ENCODE measurements around the gene BCL2L13. TPM values are rescaled to one million over a fixed set of nuclear protein-coding genes. Genes with fewer than 3 reads are reported as not detected.
A peak's percentile ranks its signal among the peaks of the same experiment; 100 is the strongest.
"Not testable (repeated sequence)": the region's sequence is repeated elsewhere in the genome, so short reads cannot be mapped to it uniquely, and the experiment has no call there.

The BCL2L13 gene
- total RNA-seq, 1 donor from 2014 or later, result 34.3 TPM

DNA sequence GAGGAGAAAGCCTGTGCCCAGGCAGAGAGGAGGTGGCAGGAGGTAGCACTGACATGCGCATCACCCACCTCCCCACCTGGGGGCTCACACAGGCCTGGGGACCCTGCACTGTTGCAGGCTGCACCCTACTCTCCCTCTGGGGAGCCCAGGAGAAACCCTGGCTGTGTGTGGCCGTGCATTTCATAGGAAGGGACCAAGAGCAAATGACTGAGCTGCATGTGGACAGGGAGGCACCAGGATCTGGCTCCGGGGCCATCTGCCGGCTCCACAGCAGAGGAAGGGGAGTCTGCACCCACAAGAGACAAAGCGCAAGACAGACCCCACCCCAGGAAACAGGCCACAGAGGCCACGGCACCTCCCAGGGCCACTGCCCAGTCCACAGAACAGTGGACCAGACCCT lies 113.0 kb downstream of the BCL2L13 start:
- DNase-seq (ENCODE audit: low spot score) (no peak), ATAC-seq (no peak)

DNA sequence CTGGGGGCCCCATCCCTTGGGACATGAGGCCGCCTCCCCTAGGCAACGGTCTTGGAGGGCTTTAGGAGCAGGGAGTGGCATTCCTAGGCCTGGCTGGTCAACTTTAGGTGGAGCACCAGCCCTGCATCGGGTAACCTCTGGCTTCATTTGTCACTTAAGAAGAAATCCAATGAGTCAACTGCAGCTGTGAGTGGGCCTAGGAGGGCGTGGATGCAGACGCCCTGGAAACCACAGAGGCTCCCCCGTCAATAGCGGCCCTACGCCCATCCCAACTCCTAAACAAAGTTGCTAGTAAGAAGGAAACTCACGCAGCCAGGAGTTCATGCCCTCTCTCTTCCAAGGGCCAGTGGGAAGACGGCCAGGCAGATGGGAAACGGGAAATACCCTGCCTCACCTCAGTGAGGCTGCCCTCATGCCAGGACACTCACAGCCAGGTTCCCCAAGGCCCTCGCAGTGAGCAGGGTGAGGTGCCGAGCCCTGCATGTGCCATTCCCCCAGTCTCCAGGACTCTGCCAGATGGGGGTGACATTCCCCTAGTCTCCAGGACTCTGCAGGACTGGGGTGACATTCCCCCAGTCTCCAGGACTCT lies 114.9 kb downstream of the BCL2L13 start:
- peak; percentile 80 for ATAC-seq
- no peak for DNase-seq (ENCODE audit: low spot score)

DNA sequence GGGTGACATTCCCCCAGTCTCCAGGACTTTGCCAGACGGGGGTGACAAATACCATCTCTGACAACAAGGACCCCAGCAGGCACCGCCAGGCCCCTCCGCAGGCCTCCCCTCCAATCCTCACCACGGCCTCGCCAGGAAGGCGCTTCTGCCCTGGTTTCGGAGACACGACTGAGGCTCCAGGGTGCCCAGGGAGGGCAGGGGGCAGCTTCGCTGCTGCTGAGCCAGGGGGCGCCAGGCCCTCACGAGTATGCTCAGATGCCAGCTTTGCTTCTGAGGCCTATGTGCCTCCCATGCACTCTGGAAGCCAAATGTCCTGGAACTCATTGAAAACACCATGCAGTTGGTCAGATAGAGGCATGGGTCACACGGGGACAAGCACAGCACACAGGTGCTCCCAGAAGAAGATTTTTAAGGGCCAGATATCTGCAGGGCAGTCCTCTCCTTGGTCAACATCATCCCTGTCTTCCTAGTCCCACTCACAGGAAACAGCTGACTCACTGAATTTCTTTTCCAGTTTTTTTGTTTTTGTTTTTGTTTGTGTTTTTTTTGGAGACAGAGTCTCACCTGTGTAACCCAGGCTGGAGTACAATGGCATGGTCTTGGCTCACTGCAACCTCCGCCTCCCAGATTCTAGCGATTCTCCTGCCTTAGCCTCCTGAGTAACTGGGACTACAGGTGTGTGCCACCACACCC lies 115.8 kb downstream of the BCL2L13 start:
- ATAC-seq, result peak; percentile 80

DNA sequence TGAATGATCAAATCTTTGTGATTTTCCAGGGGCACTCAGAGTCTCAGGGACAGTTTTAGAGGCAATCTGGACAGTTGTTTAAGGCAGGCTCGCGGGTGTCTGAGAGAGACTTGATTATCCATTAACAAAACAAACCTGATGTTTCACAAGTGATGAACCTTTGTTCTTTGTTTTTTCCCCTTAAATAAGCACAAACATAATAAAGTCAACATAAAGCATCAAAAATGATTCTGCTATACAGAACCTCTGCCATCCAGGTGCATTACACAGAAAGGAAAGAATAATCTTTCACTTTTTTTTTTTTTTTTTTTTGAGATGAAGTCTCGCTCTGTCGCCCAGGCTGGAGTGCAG lies 122.6 kb downstream of the BCL2L13 start:
- ATAC-seq (peak; percentile 69), DNase-seq (ENCODE audit: low spot score) (no peak)

More for the DNA sequence above, 115.8 kb downstream of the BCL2L13 start:
- no peak for DNase-seq (ENCODE audit: low spot score)

DNA sequence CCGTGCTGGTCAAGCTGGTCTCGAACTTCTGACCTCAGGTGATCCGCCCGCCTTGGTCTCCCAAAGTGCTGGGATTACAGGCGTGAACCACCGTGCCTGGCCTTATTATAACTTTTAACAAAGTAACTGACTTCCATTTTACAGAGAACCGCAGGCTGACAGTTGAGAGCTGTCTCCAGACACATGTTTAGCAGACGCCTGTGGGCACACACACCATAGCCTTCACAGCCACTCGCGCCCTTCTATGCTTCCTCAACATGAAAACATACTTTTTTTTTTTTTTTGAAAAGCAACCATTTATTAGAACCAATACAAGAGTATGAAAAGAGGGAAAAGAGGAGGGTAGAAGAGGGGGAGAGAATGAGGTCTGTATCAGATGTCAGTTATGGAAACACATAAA lies 124.9 kb downstream of the BCL2L13 start:
- ATAC-seq; DNase-seq (ENCODE audit: low spot score): not testable (repeated sequence)

DNA sequence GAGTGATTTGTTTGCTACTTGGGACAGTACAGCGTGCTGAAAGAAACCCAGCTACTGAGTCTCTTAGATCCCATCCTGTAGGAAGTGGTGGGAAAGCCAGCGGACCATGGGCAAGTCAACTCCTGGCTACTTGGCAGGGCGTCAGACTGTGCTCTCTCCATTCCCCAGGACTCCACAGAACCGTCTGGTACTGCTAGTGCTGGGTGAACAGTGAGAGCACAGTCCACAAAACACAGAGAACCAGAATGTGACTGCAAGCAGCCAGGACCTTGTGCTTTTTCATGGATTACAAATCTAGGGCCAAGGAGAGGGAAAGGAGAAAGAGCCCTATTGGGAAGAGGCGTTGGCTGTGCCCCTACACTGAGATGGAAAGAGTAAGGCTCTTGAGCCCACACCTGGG lies 125.5 kb downstream of the BCL2L13 start:
- ATAC-seq (peak; percentile 68), DNase-seq (ENCODE audit: low spot score) (peak; percentile 75)

DNA sequence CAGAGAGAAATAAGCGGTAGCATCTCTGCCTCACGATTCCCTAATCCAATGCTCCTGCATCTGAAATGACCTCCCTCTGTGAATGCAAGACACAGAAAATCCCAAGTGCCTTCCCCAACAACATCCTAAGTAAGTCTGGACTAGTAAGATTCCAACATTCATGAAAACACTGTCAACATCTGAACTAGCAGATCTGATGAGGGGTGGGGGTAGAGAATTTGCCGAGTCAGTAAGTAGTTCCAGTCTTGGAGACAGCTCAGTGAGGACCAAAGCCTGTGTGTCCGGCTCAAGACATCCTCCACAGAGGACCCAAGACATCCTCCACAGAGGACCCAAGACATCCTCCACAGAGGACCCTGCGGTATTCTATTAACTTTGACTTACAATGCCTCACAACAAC lies 126.3 kb downstream of the BCL2L13 start:
- not testable (repeated sequence) for DNase-seq (ENCODE audit: low spot score); ATAC-seq

DNA sequence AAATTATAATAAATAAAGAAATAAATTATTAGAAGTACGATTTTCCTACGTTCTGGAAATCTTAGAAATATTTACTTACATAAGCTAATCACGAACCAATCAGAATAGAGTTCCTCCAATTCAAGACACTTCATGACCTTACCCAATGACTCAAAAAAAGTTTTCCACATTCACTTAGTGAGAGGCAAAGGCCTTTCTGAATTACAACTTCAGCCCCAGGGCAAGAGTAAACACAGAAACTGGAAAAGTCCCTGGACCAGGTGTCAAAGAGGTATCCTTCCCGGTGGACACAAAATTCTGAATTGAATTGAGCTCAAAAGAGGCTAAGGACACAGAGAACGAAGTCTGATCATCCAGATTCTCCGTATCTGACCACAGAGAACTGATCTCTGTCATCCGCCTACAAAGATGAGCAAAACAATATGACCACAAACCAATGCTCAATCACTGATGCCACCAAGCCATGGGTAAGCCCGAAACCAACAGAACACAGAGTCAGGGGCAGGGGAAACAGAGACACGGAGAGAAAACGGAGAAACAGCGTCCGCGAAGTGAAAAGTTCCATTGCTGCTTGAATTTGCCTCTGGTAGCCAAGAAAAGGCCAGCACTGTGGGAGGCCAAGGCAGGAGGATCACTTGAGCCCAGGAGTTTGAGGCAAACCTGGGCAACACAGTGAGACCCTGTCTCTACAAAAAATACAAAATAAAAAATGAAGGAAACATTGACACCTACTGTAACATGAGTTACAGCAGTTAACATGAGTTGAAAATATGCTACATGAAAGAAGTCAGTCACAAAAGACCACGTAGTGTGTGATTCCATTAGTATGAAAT lies 128.9 kb downstream of the BCL2L13 start:
- ATAC-seq (peak; percentile 3), DNase-seq (ENCODE audit: low spot score) (no peak)

DNA sequence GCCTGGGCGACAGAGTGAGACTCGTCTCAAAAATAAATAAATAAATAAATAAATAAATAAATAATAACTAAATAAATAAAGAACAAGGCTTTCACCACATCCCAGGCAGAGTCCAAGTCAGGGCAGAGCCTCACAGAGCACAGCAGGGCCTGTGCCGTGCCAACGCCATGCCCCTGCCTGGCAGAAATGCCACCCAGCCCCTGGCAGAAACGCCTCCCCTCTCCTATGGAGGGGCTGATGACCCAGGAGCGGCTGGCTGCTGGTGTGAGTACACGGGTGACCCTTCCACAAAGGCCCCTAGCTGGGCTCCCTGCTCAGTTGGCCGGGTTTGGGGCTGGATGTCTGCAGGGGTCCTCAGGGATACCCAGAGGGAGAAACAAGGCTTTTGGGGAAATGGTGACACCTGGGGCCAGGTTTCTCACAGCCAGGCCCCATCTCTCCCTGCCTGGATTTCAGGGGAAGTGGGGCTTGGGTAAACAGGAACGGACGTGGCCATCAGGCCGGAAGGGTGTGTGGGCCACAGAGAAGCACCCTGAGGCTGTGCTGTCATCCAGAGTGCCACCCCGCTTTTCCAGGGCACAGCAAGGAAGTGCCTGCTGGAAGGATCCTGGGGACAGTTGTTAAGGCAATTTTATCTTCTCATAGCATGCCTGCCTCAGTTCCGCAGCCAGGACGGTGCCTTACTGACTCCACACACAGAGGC lies 130.6 kb downstream of the BCL2L13 start:
- peak; percentile 76 for DNase-seq (ENCODE audit: low spot score)
- peak; percentile 61 for ATAC-seq

DNA sequence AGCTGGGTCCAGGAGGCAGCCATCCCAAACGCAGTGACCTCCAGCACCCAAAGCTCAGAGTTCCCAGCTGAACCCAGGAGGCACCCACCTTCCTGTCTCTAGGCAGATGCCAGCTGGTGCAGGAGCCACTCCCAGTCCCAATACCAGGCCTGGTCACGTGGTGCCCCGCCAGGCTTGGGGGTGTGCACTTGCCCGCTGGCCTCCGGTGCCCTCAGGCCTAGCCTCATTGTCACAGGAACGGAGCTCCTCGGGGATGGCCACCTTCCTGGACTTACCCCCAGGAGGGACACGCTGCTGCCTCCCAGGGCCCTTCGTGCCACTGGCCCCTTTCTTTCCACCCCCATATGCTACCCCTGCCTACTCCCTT lies 131.1 kb downstream of the BCL2L13 start:
- ATAC-seq, result peak; percentile 74
- DNase-seq (ENCODE audit: low spot score), result peak; percentile 95

DNA sequence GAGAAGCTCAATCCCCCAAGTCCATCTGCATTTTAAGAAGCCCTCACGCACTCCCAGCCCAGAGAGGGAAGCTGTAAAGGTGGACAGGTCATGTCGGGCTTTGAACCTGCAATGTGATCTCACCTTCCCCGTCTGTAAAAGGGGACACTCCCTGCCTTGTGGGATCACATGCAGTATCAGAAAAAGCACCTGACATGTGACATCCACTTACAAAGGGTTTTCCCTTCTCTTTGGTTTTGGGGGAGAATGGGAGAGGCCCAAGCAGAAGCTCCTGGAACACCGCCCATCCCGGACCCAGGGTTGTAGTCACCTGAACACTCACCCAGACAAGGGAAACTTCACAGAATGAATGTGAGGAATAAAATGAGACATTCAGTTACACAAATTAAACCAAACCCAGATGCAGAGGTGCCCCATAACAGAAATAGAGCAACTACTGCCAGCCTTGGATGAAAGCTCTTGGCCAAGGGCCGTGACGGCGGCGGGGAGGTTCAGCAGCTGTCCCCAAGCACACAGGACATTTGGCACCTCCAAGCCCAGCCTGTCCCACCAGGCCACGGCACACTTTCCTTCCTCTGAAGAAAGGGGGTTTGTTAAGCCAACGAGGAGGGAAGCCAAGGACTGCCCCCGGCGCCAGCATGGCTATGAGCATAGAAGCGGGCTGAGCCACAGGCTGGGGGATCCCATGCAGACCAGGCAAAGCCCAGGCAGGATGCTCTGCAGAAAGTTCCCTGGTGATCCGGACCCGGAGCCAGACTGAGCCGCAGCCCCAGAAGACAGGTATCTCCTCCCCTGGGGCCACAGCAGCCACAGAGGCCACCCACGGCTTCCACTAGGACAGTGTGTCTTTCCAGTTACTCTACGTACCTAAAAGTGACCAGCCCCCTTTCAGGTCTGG lies 131.9 kb downstream of the BCL2L13 start:
- DNase-seq (ENCODE audit: low spot score), result peak; percentile 72
- ATAC-seq, result peak; percentile 47

DNA sequence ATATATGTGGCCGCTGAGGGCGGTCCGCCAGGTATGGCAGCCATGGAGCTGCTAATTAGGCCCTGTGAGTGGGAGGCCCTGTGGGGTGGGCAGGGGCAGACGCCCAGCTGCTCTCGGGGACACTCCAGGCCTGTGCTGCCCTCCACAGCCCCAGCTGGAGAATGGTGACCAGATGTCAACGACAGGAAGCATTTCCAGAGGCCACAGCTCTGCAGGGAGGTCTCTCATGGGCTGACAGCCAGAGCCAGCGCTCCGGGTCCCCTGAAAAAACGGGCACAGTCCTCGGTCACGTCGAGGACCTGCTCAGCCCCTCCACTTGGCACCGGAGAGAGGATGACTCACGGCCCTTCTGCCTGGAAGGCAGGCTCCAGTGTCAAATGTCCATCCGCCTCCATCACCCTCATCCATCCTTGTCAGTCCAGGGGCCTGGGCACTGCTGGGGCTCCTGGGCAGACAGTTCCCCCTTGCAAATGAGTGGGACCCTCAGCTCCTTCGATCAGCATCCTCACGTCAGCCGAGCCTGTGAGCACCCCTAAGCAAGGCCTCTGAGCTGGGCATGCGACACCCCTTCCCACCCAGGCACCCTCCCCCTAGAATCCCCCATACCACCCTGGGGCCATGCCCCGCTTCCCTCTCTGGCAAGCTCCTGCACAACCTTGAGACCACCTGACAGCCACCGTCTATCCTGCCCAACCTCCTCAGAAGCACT lies 133.8 kb downstream of the BCL2L13 start:
- ATAC-seq, result no peak
- no peak for DNase-seq (ENCODE audit: low spot score)

DNA sequence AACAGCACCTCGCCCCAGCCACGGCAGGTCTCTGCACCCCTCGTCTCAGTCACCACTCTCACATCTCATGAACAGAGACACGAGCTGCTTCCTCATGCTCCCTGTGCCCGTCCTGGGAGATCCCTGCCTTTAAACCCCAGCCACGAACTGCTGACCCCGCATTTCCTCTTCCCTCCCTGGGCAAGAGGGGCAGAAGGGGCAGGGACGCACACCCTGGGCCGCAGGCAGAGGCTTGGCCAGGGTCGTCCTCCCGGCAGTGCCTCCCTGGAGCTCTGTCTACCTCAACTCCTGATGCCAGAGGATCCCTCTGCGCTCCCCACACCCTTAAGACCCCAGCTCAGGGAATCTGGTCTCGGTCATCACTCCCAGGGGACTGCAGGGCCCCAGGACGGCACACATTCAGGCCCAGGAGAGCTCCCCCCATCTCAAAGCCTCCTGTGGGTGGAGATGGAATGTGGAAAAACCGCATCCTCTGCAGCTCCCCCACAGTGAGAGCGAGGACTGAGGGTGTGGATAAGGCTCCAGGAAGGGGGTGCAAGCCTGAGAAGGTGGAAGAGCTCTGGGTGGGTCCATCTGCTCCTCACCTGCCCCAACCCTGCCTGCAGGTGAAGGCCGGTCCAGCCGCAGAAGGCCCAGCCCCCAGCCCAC lies 134.5 kb downstream of the BCL2L13 start:
- DNase-seq (ENCODE audit: low spot score), result no peak
- ATAC-seq, result no peak

DNA sequence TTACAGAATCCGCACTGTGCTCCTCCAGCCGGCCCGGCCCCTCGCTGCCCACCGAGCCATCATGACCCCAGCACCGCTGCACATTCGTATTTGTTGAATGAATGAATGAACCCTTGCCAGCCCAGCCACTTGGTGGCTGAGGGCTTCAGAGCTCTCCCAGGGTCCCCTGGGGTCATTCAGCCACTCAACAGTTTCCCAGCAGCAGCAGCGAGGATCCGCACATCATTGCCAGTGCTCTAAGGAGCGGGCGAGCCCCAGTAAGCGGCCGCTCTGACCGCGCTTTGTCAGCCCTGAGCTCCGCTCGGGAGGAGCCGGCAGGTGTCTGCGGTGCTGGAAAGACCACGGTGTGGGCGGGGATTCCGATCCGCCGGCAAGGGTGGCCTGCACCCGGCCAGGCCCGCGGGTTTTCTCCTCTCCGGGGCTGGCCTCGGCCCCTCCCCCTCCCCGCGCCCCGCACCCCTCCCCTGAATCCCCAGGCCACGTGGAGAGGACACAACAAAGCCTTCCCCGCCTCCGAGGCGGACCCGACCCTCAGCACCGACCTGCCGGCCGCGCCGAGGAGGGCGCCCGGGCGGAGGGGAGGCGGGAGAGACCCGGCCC lies 135.1 kb downstream of the BCL2L13 start:
- DNase-seq (ENCODE audit: low spot score) (peak; percentile 70), ATAC-seq (peak; percentile 34)

DNA sequence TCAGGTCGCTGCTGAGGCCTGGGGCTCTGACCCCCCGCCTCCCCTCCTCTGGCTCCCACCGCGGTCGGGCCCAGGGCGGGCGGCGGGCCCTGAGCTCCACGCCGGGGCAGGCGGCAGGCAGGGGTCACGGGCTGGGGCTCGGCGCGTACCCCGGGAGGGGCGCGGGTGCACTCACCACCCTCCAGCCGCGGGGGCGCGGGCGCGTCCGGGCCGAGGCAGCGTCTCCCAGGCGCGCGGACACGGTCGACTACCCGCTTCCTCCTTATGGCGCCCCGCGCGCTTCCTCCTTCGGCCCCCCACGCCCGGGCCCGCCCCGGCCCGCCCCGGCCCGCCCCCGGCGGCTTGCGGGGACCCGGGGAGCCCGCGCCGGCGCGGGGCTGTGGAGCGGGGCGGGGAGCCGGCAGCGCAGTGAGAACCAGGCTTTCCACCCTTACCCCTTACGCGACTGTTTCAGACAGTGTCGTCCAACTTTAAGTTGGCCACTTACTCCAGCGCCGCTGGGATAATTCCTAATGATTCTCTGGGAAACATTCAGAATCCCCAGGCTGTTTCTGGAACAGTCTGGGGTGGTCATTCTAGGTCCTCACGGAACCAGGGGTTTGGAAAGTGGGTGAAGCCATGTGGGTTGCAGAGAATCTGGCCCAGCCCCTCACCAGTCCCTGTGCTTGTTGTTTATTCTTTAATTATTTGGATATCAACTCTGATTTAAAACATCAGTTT lies 135.8 kb downstream of the BCL2L13 start, which contains the start of gene BID:
BID (minus strand) TSS at position 264 of the 720 bp plus-strand sequence. CDS start 24,353 bp downstream, outside the sequence.
- ATAC-seq, result peak; percentile 46
- DNase-seq (ENCODE audit: low spot score), result no peak

DNA sequence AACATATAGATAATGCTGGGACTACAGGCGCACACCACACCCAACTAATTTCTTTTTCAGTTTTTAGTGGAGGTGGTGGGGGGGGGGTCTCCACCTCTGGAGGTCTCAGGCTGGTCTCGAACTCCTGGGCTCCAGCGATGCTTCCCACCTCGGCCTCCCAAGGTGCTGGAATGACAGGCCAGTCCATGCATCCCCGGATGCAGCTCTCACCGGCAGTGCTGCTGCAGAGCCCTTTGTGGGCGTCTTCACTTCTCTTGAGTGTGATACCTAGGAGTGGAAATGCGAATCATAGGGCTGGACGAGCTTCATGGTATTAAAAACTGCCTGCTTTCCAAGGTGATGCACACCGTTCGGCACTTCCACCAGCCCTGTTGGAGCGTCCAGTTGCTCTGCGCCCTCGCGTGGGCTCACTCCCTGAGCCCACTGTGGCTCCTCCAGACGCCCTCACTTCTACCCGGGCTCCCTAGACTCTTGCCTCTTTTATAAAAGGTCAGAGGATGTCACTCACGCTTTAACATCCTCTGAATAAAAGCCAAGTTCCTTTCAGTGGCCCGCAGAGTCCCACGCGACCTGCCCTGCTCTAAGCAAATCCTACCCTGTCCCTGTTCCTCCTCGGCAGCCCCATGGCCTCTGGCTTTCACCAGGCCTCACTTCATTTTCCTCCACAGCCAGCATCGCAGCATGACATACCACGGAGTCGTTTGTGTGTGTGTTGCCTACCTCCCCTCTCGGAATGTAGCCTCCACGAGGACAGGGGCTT lies 136.5 kb downstream of the BCL2L13 start:
- DNase-seq (ENCODE audit: low spot score) (no peak), ATAC-seq (no peak)

DNA sequence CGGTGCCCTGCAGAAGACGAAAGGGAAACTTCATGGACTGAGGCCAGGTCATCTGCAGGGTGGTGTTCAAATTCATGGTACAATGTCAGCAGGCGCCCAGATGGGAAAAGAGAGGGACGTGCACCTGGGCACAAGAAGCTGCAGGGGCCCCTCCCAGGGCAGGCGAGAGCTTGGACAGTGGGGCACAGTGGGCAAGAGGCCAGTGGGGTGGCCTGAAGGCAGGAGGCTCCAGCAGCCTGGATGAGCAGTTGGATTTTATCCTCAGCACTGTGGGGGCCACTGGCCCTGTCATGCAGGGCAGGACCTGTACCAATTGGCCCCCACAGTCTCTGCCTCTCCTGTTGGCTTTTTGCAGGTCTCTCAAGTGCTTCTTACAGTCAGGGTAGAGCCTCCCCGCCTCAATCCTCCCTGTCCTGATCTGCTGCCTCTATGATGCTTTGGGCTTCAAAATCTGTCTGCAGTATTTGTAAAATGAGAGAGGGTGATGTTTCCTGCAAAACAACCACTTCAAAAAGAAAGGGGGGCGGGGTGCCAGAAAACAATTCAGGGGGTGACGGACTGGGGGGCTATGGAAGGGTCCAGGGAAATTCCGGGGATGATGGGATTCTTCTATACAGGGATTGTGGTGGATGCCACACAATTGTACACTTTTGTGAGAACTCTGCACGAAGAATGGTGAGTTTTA lies 137.4 kb downstream of the BCL2L13 start:
- DNase-seq (ENCODE audit: low spot score), result no peak

More for the DNA sequence above, 137.4 kb downstream of the BCL2L13 start:
- no peak for ATAC-seq
